SK-N-MC (cell line): ENCODE measurements around the gene CD27.

Experiments
- EZH2 ChIP-seq: fragments of 200-600 bp; sonication (generic); IDR thresholded peaks from one replicate; pipeline ENCODE4 v1.6.1; 2017; ENCODE audit warnings: antibody characterized with exemption
- FOXP2 ChIP-seq: optimal IDR thresholded peaks from 2 replicates; pipeline ENCODE3; 2011; ENCODE audit warnings: mild to moderate bottlenecking, moderate library complexity; ENCODE audit not compliant: insufficient read depth; ENCODE audit errors: extremely low read length, control extremely low read depth
- POLR2AphosphoS5 ChIP-seq: IDR thresholded peaks from 2 replicates; pipeline ENCODE4 v1.6.1; 2012; ENCODE audit warnings: mild to moderate bottlenecking, low read depth, low read length, borderline replicate concordance

DNA sequence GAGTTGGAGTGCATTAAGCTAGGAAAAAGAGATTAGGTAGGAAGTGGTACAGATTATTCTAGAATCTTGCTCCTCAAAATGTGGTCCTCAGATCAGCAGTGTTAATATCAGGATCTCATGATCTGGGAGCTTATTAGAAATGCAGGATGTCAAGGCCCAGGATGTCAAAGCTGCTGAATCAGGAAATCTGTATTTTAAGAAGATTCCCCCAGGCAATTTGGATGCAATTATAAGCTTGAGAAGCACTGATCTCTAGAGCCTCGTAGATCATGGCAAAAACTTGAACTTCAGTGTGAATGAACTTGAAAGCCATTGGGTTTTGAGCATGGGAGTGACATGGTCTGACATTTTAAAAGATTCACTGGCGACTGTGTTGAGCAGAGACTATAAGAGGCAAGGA, 55.7 kb downstream of the CD27 start:
- TF ChIP-seq EZH2 (no peak), POLR2AphosphoS5 (peak; percentile 43; the same call in 1 of the 2 replicates), FOXP2 (no peak)
